OCI-LY3 (cell line): ENCODE data around the gene KMO.

Experiments used
- H2AFZ ChIP-seq: fragments of 200-600, 300-600 bp; shearing (Covaris generic); 2 replicates; pipeline ENCODE4 v1.6.0; 2014; ENCODE audit warnings: antibody characterized with exemption, low read depth, low read length
- H3K27ac ChIP-seq: fragments of 200-600, 300-600 bp; sonication (generic); 2 replicates; pipeline ENCODE4 v1.5.1; 2014; ENCODE audit warnings: mild to moderate bottlenecking, low read length, moderate library complexity, mixed read lengths
- H3K27me3 ChIP-seq: fragments of 200-600, 300-600 bp; sonication (generic); 2 replicates; pipeline ENCODE4 v1.6.1; 2014; ENCODE audit warnings: low read depth, low read length, mixed read lengths
- H3K36me3 ChIP-seq: fragments of 200-600, 300-600 bp; sonication (generic); replicated peaks from 2 replicates; pipeline ENCODE3; 2014; ENCODE audit warnings: low read depth, low read length, mixed read lengths
- H3K4me1 ChIP-seq: fragments of 300-600, 200-600 bp; sonication (generic); 2 replicates; pipeline ENCODE4 v1.6.1; 2014; ENCODE audit warnings: low read length, mixed read lengths
- H3K4me2 ChIP-seq: fragments of 200-600, 300-600 bp; sonication (generic); 2 replicates; pipeline ENCODE4 v1.6.1; 2014; ENCODE audit warnings: low read length, mixed read lengths
- H3K4me3 ChIP-seq: fragments of 300-600, 200-600 bp; sonication (generic); 2 replicates; pipeline ENCODE4 v1.5.1; 2014; ENCODE audit warnings: antibody characterized with exemption, mild to moderate bottlenecking, low read length, moderate library complexity
- H3K79me2 ChIP-seq: fragments of 300-600, 200-600 bp; shearing (Covaris generic); 2 replicates; pipeline ENCODE4 v1.6.1; 2014; ENCODE audit warnings: mild to moderate bottlenecking, low read length, mixed read lengths
- H3K9ac ChIP-seq: fragments of 300-600, 200-600 bp; shearing (Covaris generic); 2 replicates; pipeline ENCODE4 v1.6.0; 2014; ENCODE audit warnings: mild to moderate bottlenecking, low read length, moderate library complexity
- H3K9me3 ChIP-seq: fragments of 200-600, 300-600 bp; shearing (Covaris generic); 2 replicates; pipeline ENCODE4 v1.6.1; 2014; ENCODE audit warnings: low read length, mixed read lengths; ENCODE audit not compliant: insufficient read depth
- H4K20me1 ChIP-seq: fragments of 200-600, 300-600 bp; sonication (generic); 2 replicates; pipeline ENCODE4 v1.6.1; 2016; ENCODE audit warnings: low read length, mixed read lengths; ENCODE audit not compliant: insufficient read depth
- CTCF ChIP-seq: fragments of 200-600, 300-600 bp; sonication (generic); IDR thresholded peaks from 2 replicates; pipeline ENCODE4 v1.5.1; 2014; ENCODE audit warnings: antibody characterized with exemption, low read length, low read depth
- EZH2phosphoT487 ChIP-seq: fragments of 200-600 bp; shearing (Covaris generic); IDR thresholded peaks from 2 replicates; pipeline ENCODE4 v1.6.1; 2018; ENCODE audit warnings: antibody characterized with exemption, mixed run types, low read depth

KMO gene

GRCh38 chr1:241614144-241614543 lies 82.0 kb downstream of the KMO start:
- H3K79me2 ChIP-seq = no peaks in the 10 kb centered on the region
- TF ChIP-seq EZH2phosphoT487 (no peak), CTCF (no peak)
- no peak overlapping the region for H3K9ac ChIP-seq
- H3K4me1 ChIP-seq = peaks cover 15% of the 10 kb centered on the region
- no peak overlapping the region for H2AFZ ChIP-seq
- H3K9me3 ChIP-seq = no peaks in the 10 kb centered on the region
- no peaks in the 10 kb centered on the region for H4K20me1 ChIP-seq
- H3K4me3 ChIP-seq = no peak overlapping the region
- H3K27ac ChIP-seq = no peak overlapping the region
- H3K36me3 ChIP-seq = peaks cover 3% of the 10 kb centered on the region
- H3K4me2 ChIP-seq = no peak overlapping the region
- no peaks in the 10 kb centered on the region for H3K27me3 ChIP-seq

GRCh38 chr1:241614572-241614971 lies 82.4 kb downstream of the KMO start:
- no peak overlapping the region for H2AFZ ChIP-seq
- no peak overlapping the region for H3K4me2 ChIP-seq
- peaks cover 3% of the 10 kb centered on the region for H3K36me3 ChIP-seq
- no peaks in the 10 kb centered on the region for H3K79me2 ChIP-seq
- H3K9ac ChIP-seq = no peak overlapping the region
- no peaks in the 10 kb centered on the region for H3K27me3 ChIP-seq
- no peaks in the 10 kb centered on the region for H4K20me1 ChIP-seq
- no peak overlapping the region for H3K27ac ChIP-seq
- no peak overlapping the region for H3K4me3 ChIP-seq
- peaks cover 15% of the 10 kb centered on the region for H3K4me1 ChIP-seq
- no peak for TF ChIP-seq EZH2phosphoT487
- no peak for TF ChIP-seq CTCF
- no peaks in the 10 kb centered on the region for H3K9me3 ChIP-seq

GRCh38 chr1:241615043-241615974 lies 83.1 kb downstream of the KMO start:
- Histone ChIP-seq H3K27me3 (no peaks in the 10 kb centered on the region), H3K4me1 (peaks cover 15% of the 10 kb centered on the region), H2AFZ (no peak overlapping the region), H3K79me2 (no peaks in the 10 kb centered on the region), H3K27ac (no peak overlapping the region), H3K9ac (no peak overlapping the region), H3K9me3 (no peaks in the 10 kb centered on the region), H4K20me1 (no peaks in the 10 kb centered on the region), H3K4me3 (no peak overlapping the region), H3K36me3 (peaks cover 3% of the 10 kb centered on the region), H3K4me2 (no peak overlapping the region)
- TF ChIP-seq CTCF (no peak), EZH2phosphoT487 (no peak)

GRCh38 chr1:241617426-241617825 lies 85.2 kb downstream of the KMO start:
- no peak overlapping the region for H3K4me2 ChIP-seq
- no peak for TF ChIP-seq CTCF
- no peak for TF ChIP-seq EZH2phosphoT487
- H3K9me3 ChIP-seq = no peaks in the 10 kb centered on the region
- H3K4me3 ChIP-seq = no peak overlapping the region
- H3K27ac ChIP-seq = no peak overlapping the region
- no peak overlapping the region for H3K9ac ChIP-seq
- H4K20me1 ChIP-seq = no peaks in the 10 kb centered on the region; the same call in 1 of the 2 replicates
- no peaks in the 10 kb centered on the region for H3K27me3 ChIP-seq
- H2AFZ ChIP-seq = no peak overlapping the region
- H3K36me3 ChIP-seq = peaks cover 3% of the 10 kb centered on the region
- peaks cover 11% of the 10 kb centered on the region for H3K4me1 ChIP-seq
- no peaks in the 10 kb centered on the region for H3K79me2 ChIP-seq
